H54 (cell line): ENCODE results near the gene LIN28A.
"Not testable (repeated sequence)": the region's sequence is repeated elsewhere in the genome, so short reads cannot be mapped to it uniquely, and the experiment has no call there.

Experiments
- DNase-seq: peaks from one replicate; pipeline ENCODE4 v3.0.0; 2011; ENCODE audit warnings: low spot score, mixed read lengths; ENCODE audit not compliant: insufficient read length
- FAIRE-seq: peaks from 3 replicates; lab custom pipeline; 2011; peaks lifted over from hg19 to GRCh38; lab: Jason Lieb, UNC
- POLR2A ChIP-seq: IDR thresholded peaks from 2 replicates; pipeline ENCODE4 v1.6.1; 2011; ENCODE audit warnings: low read depth, mild to moderate bottlenecking, low read length

Gene LIN28A

DNA sequence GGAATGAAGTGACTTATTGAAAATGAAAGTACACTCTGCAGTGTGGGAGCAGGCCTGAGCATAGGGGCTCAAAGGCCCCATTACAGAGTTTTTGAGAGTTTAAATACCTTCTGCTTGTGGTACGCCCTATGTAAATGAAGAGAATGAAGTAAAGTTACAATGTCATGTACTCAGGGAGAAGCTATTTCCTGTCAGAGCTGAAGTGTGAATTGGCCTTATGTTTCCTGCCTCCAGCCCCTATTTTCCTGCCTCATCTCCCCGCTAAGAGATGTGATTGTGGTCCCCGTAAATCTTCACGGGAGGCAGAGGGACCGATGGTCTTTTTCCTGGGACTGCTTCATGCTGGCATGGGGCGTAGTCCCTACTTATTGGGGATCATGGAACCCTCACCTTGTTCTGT lies 35.5 kb upstream of the LIN28A start:
- no peak for DNase-seq
- no peak for FAIRE-seq
- no peak for TF ChIP-seq POLR2A

DNA sequence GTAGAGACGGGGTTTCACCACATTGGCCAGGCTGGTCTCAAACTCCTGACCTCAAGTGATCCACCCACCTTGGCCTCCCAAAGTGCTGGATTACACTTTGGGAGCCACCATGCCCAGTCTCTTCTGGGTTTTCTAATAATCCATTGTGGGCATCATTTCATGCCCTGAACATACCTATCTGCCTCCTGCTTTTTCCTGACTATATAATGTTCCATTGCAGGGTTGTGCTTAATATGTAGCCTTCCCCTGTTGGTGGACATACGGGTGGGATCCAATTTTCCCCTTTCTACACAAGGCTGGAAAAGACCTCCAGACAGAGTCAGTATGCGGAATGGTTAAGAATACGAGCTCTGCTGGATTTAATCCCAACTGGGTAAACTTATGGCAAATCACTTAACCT lies 34.6 kb upstream of the LIN28A start:
- no peak for TF ChIP-seq POLR2A
- DNase-seq (no peak), FAIRE-seq (no peak)

DNA sequence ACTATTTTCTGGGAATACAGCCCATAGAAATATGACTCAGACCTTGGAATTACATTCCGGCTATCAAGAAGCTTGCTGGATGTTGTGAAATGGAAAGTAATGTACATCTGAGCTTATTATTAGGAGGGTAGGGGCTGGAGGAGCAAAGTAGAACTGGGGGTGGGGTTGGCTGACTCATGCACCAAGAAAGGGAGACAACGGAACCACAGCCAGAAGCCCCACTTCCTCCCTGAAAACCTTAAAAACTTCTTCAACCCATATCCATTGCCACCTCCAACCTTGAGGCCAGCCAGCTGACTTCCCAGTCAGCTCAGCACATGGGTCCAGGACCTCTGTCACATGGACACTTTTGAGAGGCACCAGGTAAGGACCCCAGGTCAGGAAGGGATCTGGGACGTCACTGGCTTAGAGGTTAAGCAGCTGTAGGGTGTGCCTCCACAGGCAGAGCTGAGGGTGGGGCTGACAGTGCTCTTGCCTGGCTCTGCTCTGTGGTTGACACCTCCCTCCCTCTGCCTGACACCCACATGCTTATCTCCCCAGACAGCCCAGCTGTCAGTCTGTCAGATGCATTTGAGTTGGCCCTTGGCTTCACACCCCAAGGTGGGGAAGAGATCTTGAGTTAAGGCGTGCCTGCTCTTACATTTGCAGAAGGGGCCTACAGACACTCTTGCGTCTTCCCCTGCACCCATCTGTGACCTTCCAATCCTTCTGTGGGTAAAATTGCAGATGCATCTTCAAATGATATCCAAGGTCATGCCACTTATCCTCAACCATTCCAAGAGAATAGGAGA lies 32.3 kb upstream of the LIN28A start:
- peak; percentile 20 for FAIRE-seq
- no peak for TF ChIP-seq POLR2A
- peak; percentile 52 for DNase-seq

DNA sequence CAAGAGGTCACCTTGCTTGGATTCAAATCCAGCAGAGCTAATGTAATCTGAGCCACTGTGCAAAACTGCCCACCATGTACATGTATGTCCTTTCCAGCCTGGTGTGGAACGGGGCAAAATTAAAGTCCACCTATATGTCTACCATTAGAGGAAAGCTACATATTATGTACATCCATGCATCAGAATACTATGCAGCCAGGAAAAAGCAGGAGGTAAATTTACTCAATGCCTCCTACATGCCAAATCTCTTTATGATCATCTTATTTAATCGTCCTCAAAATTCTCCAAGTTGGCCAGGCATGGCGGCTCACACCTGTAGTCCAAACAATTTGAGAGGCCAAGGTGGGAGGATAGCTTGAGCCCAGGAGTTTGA lies 31.8 kb upstream of the LIN28A start:
- DNase-seq (no peak), FAIRE-seq (no peak)
- no peak for TF ChIP-seq POLR2A

DNA sequence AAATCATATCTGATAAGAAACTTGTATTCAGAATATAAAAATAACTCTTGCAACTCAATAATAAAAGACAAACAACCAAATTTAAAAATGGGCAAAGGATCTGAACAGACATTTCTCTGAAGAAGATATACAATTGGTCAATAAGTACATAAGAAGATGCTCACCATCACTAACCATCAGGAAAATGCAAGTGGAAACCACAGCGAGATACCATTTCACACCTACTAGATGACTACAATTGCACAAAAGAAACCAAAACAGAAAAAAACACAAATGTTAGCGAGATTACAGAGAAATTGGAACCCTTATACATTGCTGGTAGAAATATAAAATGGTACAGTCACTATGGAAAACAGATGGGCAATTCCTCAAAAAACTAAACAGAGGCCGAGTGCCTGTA lies 26.5 kb upstream of the LIN28A start:
- no peak for FAIRE-seq
- no peak for DNase-seq
- TF ChIP-seq POLR2A, result no peak

DNA sequence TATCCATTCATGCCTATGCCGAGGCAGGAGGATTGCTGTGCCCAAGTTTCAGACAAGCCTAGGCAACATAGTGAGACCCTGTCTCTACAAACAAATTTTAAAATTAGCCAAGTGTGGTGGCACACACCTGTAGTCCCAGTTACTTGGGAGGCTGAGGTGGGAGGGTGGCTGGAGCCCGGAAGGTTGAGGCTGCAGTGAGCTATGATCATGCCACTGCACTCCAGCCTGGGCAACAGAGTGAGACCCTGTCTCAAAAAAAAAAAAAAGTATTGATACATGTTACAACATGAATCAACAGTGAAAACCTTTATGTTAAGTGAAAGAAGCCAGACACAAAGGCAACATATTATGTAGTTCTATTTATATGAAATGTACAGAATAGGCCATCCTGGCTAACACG lies 25.6 kb upstream of the LIN28A start:
- FAIRE-seq, DNase-seq: not testable (repeated sequence)

DNA sequence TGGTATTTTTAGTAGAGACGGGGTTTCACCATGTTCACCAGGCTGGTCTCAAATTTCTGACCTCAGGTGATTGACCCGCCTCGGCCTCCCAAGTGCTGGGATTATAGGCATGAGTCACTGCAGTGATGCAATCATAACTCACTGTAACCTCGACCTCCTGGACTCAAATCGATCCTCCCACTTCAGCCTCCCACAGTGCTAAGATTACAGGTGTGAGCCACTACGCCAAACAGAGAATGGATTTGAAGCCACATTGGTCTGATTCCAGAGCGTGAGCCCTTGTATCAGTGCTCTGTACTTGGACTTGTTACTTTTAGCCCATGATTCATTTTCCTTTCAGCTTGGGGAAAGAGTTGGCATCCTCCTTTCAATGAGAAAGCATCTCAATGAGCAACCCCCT lies 23.2 kb upstream of the LIN28A start:
- TF ChIP-seq POLR2A, result no peak
- DNase-seq (no peak), FAIRE-seq (peak; percentile 80)

DNA sequence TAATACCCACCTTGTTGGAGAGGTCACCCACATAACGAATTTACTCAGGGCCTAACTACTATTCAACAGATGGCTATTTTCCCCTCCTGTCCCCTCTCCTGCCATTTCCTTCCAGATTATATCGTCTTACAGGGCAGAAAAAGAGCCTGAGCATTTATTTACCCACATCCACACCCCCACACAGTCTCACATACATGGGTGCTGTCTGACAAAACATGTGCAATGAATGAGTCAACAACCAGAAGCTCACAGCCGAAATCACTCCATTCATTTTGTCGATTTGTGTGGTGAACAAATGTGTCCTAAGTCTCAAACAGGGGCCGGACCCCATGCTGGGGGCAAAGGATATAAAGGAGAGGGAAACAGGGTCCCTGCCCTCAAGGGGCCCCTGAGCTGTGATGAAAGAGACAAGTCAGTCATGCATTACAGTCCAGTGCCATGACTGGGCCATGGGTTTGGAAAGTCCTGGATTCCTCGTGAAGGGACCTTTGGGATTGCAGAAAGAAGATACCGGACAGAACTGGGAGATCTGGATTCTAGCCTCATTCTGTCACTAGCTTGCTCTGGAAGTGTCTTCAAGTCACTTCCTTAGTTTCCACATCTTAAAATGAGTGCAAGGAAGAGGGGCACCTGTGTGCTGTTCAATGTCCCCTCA lies 21.7 kb upstream of the LIN28A start:
- no peak for TF ChIP-seq POLR2A
- no peak for FAIRE-seq
- no peak for DNase-seq

DNA sequence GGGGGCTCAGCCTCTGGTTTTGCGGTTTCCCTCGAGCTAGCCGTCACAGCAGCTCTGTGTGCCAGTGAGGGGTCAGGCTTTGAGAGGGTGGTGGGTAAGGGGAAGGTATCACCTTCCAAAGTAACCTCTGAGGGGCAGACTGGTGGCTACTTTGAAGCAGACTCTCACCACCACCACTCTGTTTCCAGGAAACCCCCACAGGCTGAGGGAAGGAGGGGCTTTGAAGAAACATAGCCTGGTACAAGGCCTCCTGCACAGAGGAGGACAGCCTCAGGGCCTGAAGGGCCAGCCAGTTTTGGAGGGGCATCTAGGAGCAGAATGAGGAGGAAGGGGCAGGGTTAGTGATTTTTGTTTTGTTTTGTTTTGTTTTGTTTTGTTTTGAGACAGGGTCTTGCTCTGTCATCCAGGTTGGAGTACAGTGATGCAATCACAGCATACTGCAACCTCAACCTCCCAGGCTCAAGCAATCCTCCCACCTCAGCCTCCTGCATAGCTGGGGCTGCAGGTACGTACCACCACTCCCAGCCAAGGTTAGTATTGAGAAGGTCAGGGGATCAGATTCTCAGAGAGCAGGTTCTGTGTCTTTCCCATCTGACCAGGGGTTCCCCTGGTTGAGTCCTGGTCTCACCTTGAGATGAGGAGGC lies 20.9 kb upstream of the LIN28A start:
- TF ChIP-seq POLR2A, result no peak
- FAIRE-seq (no peak), DNase-seq (no peak)

DNA sequence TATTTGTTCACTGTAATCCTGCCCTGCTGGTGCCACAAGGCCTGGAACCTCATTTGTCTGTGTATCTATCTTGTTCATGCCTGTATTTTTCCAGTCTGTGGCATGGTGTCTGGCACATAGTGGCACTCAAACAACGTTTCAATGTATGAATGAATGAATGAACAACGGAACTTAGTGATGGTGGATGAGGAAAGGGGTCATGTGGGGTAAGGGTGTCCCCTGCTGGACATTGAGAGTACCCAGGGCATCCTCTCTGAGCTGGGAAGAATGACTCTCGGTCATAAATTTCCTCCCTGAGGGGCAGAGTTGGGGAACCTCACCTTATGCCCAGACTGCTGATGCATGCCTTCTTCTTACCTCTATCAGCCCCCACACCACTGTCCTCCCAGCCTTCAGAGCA lies 19.2 kb upstream of the LIN28A start:
- FAIRE-seq, result peak; percentile 23
- no peak for TF ChIP-seq POLR2A
- DNase-seq, result peak; percentile 31

DNA sequence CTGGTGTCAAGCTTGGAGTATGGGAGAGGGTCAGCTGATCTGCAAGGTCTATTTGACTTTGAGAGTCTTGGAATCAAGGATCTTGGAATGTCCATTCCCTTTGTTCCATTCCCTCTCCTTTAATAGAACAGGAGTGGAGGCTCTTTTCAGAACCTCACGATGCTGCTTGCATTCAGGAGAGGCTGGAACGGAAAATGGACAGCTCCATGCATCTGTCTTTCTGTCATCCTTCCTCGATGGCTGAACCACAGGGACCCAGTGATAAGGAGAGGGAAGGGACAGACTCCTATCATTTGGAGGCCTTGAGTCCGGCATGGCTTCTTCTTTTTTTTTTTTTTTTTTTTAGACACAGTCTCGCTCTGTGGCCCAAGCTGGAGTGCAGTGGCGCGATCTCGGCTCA lies 14.9 kb upstream of the LIN28A start:
- no peak for FAIRE-seq
- no peak for TF ChIP-seq POLR2A
- no peak for DNase-seq

DNA sequence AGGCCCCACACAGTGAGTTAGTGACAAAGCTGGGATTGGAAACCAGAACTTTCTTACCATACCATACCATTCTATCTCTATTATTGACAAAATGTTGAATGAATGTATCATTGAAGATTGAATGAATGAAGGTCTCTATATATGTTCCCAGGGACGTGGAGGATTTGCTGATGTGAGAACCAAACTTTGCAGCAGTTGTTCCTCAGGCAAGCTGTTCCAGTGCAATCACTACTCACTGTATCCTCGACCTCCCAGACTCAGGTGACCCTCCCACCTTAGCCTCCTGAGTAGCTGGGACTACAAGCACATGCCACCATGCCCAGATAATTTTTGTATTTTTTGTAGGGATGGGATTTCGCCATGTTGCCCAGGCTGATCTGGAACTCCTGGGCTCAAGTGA lies 11.6 kb upstream of the LIN28A start:
- FAIRE-seq, result no peak
- no peak for DNase-seq
- no peak for TF ChIP-seq POLR2A

DNA sequence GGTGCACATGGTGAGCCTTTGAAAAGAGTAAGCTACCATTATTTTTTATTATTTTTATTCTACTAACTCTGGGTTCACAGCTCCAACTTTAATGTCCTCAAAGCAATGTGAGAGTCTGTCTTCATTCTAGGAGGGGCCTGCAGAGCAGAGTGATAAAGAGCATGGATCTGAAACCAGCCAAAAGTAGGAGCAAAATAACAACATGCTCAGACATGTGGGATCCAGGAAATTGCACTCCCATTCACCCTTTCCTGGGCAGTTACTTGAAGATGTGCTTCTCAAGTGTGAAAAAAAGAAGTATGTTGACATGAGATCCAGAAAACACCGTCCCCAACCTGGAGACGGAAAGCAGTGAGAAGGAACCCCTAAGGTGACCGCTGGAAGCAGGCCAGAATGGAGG lies 8.7 kb upstream of the LIN28A start:
- TF ChIP-seq POLR2A, result no peak
- FAIRE-seq (no peak), DNase-seq (no peak)

DNA sequence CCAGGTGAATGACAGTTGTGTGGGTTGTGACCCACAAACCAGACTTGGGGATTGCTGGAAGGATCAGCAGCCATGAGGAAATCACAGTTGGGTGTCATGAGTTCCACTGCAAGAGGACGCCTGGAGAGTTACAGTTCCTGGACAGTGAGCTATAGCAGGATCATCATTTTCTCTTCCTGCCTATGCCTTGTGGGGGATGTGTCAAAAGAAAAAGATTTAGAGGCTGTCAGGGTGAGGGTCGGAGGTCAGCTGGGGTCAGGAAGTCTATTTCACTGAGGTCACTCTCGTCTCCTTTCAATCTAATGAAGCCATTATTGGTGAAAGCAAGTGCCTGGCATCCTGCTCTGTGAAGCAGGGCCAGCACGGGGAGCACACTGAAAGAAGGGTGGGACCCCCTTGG lies 7.0 kb upstream of the LIN28A start:
- DNase-seq, result no peak
- TF ChIP-seq POLR2A, result no peak
- no peak for FAIRE-seq
